ENCODE results near the gene MUC7. TPM values are rescaled to one million over a fixed set of nuclear protein-coding genes. Genes with fewer than 3 reads are reported as not detected.

Gene MUC7
- total RNA-seq: not detected
- under 1 TPM in 1 of 2 donors, not detected in 1; 0.02 TPM for polyA plus RNA-seq

GRCh38 chr4:70471897-70472296 is at the start of gene MUC7:
Gene MUC7, plus strand, starts transcription at chr4:70472197. Its CDS starts 1,825 bp downstream, at chr4:70474022.
- FAIRE-seq (no peak), ATAC-seq (no peak), DNase-seq (no peak)
- no peak for TF ChIP-seq CTCF (IDR thresholded peaks at IDR 0.05)
- intact Hi-C loops (cut with DNase I): no loop called here
- WGBS, 2 donors: 58 to 66% methylated on average over 4 of the region's 4 CpGs
- Histone ChIP-seq H3K4me1 (no peaks in the 10 kb centered on the region), H3K4me3 (no peak within 1 kb of the TSS), H3K36me3 (no peaks in the 10 kb centered on the region), H3K27ac (no peak within 1 kb of the TSS), H3K9me3 (no peaks in the 10 kb centered on the region), H3K27me3 (no peaks in the 10 kb centered on the region)

- ATAC-seq (no peak), FAIRE-seq (no peak), DNase-seq (no peak)
- TF ChIP-seq CTCF (IDR thresholded peaks at IDR 0.05): no peak
- H3K9me3 ChIP-seq: no peaks in the 10 kb centered on the region
- no peaks in the 10 kb centered on the region for H3K4me1 ChIP-seq
- no peak overlapping the region for H3K27ac ChIP-seq
- H3K4me3 ChIP-seq: no peak overlapping the region
- no peaks in the 10 kb centered on the region for H3K27me3 ChIP-seq
- 64 to 65% methylated on average over 1 of the region's 1 CpG for WGBS, 2 donors
- intact Hi-C loops (cut with DNase I): no loop called here
- no peaks in the 10 kb centered on the region for H3K36me3 ChIP-seq
These were observed 46.7 kb upstream of the MUC7 start for GRCh38 chr4:70425306-70425705.

- no peak for FAIRE-seq
These were observed 45.2 kb upstream of the MUC7 start for GRCh38 chr4:70426789-70427188.

GRCh38 chr4:70437197-70437596 is 34.8 kb upstream of the MUC7 start:
- 51 to 60% methylated on average over 7 of the region's 7 CpGs for WGBS, 2 donors
- FAIRE-seq: no peak
- no peaks in the 10 kb centered on the region for H3K4me1 ChIP-seq
- TF ChIP-seq CTCF (IDR thresholded peaks at IDR 0.05): no peak
- no peak overlapping the region for H3K27ac ChIP-seq
- no peak overlapping the region for H3K4me3 ChIP-seq
- no peaks in the 10 kb centered on the region for H3K9me3 ChIP-seq
- no peaks in the 10 kb centered on the region for H3K27me3 ChIP-seq
- intact Hi-C loops (cut with DNase I): no loop called here
- ATAC-seq: no peak
- no peaks in the 10 kb centered on the region for H3K36me3 ChIP-seq
- no peak for DNase-seq

More at GRCh38 chr4:70426789-70427188, 45.2 kb upstream of the MUC7 start:
- no peak for DNase-seq
- no peaks in the 10 kb centered on the region for H3K36me3 ChIP-seq
- no peak overlapping the region for H3K27ac ChIP-seq
- no peak for TF ChIP-seq CTCF (IDR thresholded peaks at IDR 0.05)
- ATAC-seq: no peak
- intact Hi-C loops (cut with DNase I): no loop called here
- no peaks in the 10 kb centered on the region for H3K9me3 ChIP-seq
- H3K27me3 ChIP-seq: no peaks in the 10 kb centered on the region
- no peaks in the 10 kb centered on the region for H3K4me1 ChIP-seq
- H3K4me3 ChIP-seq: no peak overlapping the region

GRCh38 chr4:70442474-70442873 is 29.5 kb upstream of the MUC7 start:
- ATAC-seq (no peak), FAIRE-seq (no peak), DNase-seq (no peak)
- no peaks in the 10 kb centered on the region for H3K9me3 ChIP-seq
- no peak for TF ChIP-seq CTCF (IDR thresholded peaks at IDR 0.05)
- H3K4me1 ChIP-seq: no peaks in the 10 kb centered on the region
- intact Hi-C loops (cut with DNase I): no loop called here
- no peak overlapping the region for H3K27ac ChIP-seq
- no peak overlapping the region for H3K4me3 ChIP-seq
- no peaks in the 10 kb centered on the region for H3K27me3 ChIP-seq
- no peaks in the 10 kb centered on the region for H3K36me3 ChIP-seq

Data from pancreas (tissue), 10 donors.